ENCODE data around the gene PRTN3.
A peak's percentile ranks its signal among the peaks of the same experiment; 100 is the strongest.
"Not testable (repeated sequence)": the region's sequence is repeated elsewhere in the genome, so short reads cannot be mapped to it uniquely, and the experiment has no call there.

PRTN3 gene

DNA sequence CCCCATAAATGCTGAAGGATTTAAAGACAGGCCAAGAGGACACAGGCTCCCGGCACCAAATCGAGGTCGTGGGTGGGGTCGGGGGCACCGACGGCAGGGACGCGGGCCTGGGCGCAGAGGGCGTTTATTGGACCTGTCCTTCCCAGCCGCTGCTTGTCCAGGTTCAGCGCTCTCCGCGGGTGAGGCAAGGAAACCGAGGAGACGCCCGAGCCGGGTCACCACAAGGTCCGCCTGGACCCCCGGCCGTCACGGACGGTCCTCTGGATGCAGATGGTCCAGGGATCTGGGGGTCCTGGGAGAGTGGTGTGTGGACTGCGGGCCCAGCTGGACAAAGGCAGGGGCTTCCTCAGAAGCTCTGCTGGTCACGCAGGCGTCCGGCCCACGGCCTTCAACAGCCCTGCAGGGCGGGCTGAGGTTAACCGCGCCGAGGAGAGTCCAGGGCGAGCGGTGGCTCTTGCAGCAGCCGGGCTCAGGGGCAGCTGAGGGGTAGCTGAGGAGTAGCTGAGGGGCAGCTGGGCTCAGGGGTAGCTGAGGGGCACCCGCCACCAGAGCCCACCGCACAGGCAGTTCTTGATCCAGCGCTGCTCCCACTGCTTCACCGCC is 27.2 kb downstream of the PRTN3 start:
- peak; percentile 32 for DNase-seq (ENCODE audit: low read depth)

DNA sequence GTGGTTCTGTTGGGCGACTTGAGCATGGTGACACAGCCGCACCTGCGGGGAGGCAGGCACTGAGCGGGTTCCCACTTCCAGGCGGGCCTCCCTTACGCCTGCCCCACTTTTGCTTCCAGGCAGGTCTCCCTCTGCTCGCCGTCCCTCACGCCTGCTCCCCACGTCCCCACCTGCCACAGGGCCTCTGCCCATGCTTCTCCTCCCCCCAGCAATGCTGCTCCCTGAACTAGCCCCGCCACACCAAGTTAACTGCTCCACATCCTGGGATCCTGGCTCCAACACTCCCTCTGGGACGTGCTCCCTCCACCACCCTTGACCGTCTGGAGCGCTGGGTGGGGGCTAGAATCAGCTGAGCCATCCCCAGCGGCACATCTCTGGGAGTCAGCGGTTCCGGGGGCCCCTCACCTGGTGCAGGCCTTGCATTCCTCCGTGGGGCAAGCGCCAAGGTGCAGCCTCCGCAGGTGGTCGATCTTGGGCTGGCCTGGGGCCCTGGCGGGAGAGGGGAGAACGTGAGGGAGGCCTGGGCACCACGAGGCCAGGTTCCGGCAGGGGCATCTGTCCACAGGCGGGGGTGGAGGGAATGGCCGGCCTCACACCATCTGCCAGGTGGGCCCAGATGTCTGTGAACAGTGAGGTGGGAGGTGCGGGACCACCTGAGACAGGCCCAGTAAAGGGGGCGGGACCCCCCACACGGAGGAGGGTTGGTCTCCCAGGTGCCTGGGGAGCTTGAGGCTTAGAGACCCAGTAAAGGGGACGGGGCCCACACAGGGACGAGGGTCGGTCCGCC is 27.9 kb downstream of the PRTN3 start:
- DNase-seq (ENCODE audit: low read depth) = peak; percentile 39

DNA sequence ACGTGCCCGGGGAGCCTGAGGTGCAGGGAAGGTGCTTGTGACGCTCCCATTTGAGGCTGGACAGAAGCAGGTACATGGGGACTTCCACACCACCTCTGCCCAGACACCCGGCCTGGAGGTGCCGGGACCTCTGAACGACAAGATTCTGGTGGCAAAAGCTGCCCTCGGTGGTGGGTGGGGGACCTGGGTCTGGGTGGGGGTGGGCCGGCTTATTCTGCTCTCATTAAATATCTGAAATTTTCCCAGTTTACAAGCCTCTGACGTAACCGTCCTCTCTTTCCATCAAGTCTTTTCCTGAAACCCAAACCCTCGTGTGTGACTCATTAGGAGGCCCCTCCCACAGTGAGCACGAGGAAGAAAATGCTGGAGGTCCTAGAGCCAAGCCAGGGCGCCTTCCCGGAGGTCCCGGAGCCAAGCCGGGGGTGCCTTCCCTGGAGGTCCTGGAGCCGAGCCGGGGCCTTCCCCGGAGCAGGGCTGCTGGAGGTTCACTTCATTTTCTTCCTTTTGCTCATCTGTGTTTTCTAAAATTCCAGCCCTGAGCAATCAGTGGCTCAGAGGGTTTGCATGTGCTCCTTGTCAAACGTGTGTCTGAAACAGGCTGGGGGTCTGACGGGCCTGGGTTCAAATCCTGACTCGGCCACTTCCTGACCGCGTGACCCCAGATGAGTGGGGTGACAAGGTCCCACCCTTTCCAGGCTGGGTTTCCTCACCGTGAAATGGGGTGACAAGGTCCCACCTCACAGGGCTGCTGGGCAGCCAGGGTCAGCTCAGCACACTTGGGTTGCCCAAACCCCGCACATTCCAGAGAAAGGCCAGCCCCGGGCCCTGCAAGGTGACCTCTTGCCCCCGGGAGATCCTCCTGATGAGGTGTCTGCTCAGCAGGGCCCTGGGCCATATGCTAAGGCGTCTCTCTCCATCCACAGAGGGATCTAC is 28.7 kb downstream of the PRTN3 start:
- DNase-seq (ENCODE audit: low read depth) = peak; percentile 96

DNA sequence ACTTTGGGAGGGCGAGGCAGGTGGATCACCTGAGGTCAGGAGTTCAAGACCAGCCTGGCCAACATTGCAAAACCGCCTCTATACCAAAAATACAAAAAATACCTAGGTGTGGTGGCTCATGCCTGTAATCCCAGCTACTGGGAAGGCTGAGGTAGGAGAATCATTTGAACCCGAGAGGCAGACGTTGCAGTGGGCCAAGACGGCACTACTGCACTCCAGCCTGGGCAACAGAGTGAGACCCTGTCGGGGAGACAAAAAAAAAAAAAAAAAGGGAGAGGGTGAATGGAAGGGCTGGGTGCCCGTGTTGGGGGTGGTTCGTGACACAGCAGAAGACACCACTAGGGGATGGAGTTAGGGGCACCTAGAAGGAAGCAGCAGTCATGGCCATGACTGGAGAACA is 29.5 kb downstream of the PRTN3 start:
- DNase-seq (ENCODE audit: low read depth) = no peak

DNA sequence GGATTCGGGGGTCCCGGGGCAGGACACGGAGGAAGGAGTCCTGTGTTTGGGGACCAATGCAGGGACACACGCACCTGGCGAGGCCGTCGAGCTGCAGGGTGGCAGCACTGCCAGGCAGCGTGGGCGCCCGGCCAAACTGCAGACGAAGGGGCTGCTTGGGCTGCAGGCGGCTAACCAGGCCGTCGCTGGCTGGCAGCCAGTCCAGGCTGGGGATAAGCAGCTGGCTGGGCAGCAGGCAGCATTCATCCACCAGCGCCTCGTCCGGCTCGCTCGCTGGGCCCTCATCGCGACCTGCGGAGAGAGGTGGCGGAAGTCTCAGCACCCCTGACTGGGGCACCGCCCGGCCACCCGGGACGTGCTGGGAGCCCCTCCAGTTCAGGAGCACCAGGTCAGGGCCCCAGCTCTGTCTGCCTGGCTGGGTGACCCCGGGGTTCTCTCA is 30.2 kb downstream of the PRTN3 start:
- DNase-seq (ENCODE audit: low read depth) = no peak

DNA sequence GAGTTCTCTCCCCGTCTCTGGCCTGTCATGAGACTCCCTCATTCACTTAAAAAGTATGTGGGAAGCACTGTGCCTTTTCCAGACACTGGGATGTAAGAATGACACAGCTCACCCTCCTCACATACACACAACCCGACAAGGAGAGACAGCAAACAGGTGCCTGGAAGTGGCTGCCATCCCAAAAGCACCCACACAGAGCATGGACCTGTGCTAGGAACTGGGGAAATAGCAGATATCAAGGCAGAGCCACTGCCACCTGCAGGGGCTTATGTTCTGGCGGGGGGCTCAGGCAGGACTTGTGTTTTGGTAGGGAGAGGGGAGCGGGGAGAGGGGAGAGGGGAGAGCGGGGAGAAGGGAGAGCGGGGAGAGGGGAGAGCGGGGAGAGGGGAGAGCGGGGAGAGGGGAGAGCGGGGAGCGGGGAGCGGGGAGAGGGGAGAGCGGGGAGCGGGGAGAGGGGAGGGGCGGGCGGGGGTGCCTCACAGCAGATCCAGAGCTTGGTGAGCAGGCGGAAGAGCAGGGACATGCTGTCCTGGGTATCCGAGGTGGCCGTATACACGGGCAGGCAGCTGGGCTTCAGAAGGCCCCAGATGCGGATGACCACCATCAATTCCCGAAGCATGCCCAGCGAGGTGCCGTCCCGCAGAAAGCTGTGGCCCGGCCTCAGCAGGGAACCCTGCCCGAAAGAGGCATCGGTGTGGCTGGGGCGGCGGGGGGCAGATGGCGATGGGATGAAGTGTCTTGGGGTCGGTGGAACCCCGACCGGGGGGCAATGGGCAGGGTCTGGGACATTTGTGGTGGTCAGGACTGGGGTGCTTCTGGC is 30.9 kb downstream of the PRTN3 start:
- DNase-seq (ENCODE audit: low read depth) = no peak

DNA sequence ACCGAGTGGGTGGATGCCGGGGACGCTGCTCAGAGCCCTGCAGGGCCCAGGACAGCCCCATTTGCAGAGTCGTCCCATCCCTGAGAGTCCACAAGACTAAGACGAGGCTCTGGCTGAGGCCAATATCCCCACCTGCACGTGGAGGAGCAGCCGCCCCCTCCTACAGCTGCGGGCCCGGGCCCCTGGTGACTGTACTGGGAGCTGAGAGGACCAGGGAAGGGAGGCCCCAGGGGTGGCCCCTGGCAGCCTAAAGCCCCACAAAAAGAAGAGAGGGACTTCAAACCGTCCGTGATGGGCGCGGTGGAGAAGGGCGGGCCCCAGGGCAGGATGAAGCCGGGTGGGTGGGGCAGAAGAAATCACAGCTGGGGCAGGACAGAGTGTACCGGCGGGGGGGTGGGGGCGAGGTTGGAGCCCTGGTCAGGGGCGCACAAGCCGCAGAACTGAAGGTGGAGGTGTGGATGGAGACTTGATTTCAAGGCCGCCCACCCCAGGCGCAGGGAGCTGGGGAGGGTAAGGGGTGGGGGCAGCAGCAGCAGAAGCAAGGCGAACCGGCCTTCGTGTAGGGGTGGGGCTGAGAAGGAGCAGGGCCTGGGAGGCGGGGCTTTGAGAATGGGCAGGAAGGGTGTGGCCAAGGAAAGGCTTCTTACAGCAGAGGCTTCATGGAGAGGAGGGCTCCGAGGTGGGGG is 31.6 kb downstream of the PRTN3 start:
- DNase-seq (ENCODE audit: low read depth) = peak; percentile 72

DNA sequence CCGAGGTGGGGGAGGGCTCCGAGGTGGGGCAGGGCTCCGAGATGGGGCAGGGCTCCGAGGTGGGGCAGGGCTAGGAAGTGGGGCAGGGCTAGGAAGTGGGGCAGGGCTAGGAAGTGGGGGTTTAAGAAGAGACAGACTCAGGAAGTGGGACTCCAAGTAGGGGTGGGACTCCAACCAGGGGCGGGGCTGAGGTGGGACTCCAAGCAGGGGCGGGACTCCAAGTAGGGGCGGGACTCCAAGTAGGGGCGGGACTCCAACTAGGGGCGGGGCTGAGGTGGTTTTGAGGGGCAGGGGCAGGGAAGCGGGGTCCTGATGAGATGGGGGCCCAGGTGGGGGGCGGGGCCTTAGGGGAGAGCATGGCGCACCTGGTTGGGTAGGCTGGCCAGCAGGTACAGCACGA is 32.3 kb downstream of the PRTN3 start:
- no peak for DNase-seq (ENCODE audit: low read depth)

DNA sequence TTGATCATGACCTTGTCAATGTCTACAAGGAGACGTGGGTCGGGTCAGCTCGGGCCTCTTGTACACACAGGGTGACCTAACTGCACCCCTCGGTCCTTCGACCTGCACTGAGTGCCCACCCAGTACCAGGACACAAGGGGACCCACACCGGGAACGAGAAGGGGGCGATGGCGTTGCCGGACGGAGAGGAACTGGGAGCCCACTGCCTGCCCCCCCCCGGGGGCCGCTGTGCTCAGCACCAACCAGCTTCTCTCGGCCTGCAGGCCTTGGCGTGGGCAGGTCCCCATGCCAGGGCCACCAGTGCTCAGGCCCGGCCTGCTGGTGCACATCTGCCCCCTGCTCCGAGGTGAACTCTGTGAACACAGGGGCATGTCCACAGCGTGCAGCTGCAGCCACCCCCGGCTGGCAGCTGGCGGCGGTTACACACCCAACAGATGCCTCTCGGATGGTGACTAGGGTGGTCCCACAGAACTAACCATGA is 32.8 kb downstream of the PRTN3 start:
- no peak for DNase-seq (ENCODE audit: low read depth)

DNA sequence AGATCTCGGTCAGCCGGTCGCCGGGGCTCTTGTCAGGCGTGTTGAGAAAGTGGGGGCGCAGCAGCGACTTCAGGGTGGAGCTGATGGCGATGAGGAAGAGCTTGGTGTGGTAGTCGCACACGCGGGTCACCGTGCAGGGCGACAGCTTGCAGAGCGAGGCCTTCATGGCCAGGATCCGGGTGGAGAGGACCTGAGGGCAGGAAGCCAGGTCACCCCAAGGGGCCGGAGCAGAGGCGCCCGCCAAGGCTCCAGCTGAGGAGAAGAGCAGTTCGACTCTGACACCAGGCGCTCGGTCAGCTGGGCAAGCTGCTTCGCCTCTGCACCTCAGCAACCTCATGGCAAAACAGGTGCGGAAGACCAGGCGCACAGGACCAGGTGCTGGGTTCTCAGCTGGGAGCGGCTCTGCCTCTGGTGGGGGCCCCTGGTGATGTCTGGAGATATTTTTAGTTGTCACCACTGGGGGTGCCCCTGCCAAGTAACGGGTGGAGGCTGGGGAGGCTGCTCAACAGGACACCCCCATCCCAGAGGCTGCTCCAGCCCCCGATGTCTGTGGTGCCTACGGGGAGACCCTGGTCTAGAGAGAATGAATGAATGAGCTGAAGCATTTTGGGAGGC is 34.6 kb downstream of the PRTN3 start:
- no peak for DNase-seq (ENCODE audit: low read depth)

DNA sequence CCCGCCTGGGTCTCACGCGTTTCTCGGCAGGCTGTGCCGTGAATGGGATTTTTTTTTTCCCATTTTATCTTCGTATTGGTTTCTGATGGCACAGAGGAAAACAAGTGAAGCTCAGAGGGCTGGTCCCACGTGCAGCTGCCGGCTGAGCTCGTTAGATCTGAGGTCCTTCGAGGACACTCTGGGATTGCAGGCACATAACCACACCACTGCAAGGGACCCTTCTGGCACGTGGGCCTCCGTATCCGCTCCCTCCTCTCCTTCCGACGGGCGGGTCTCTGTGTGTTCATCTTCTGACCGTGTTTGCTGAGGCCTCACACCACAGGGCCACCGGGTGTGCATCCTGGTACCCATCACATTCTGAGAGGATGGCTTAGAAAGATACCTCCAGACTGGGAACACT is 35.3 kb downstream of the PRTN3 start:
- no peak for DNase-seq (ENCODE audit: low read depth)

DNA sequence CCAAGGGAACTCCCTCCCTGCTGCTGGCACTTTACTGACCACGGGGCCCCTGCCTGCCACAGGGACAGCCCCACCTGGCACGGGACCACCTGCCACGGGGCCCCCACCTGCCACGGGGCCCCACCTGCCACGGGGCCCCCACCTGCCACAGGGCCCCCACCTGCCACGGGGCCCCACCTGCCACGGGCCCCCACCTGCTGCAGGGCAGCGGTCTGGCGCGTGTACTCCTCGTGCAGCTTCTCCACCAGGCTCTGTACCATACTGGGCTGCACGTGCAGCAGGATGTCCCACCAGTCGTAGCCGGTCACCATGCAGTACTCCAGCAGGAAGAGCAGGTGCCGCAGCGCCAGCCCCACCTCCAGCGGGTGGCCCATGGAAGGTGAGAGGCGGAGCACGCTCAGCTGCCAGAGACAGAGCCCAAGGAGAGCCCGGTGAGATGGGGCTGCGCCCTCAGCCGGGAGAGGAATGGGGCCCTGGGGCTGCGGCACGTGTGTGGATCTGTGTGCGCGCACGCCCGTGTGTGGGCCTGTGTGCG is 36.0 kb downstream of the PRTN3 start:
- DNase-seq (ENCODE audit: low read depth) = no peak

DNA sequence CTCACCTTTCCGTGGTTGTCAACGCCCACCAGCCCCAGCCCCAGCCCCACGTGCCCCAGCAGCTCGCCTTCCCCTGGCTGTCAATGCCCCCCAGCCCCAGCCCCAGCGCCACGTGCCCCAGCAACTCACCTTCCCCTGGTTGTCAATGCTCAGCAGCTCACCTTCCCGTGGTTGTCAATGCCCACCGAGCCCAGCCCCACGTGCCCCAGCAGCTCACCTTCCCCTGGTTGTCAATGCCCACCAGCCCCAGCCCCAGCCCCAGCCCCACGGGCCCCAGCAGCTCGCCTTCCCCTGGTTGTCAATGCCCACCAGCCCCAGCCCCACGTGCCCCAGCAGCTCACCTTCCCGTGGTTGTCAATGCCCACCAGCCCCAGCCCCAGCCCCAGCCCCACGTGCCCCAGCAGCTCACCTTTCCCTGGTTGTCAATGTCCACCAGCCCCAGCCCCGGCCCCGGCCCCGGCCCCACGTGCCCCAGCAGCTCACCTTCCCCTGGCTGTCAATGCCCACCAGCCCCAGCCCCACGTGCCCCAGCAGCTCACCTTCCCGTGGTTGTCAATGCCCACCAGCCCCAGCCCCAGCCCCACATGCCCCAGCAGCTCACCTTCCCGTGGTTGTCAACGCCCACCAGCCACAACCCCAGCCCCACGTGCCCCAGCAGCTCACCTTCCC is 37.3 kb downstream of the PRTN3 start:
- DNase-seq (ENCODE audit: low read depth) = not testable (repeated sequence)

DNA sequence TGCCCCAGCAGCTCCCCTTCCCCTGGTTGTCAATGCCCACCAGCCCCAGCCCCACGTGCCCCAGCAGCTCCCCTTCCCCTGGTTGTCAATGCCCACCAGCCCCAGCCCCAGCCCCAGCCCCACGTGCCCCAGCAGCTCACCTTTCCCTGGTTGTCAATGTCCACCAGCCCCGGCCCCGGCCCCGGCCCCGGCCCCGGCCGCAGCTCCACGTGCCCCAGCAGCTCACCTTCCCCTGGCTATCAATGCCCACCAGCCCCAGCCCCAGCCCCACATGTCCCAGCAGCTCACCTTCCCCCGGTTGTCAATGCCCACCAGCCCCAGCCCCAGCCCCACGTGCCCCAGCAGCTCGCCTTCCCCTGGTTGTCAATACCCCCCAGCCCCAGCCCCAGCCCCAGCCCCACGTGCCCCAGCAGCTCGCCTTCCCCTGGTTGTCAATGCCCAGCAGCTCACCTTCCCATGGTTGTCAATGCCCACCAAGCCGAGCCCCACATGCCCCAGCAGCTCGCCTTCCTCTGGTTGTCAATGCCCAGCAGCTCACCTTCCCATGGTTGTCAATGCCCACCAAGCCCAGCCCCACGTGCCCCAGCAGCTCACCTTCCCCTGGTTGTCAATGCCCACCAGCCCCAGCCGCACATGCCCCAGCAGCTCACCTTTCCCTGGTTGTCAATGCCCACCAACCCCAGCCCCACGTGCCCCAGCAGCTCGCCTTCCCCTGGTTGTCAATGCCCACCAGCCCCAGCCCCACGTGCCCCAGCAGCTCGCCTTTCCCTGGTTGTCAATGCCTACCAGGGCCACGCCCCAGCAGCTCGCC is 38.2 kb downstream of the PRTN3 start:
- DNase-seq (ENCODE audit: low read depth) = not testable (repeated sequence)

DNA sequence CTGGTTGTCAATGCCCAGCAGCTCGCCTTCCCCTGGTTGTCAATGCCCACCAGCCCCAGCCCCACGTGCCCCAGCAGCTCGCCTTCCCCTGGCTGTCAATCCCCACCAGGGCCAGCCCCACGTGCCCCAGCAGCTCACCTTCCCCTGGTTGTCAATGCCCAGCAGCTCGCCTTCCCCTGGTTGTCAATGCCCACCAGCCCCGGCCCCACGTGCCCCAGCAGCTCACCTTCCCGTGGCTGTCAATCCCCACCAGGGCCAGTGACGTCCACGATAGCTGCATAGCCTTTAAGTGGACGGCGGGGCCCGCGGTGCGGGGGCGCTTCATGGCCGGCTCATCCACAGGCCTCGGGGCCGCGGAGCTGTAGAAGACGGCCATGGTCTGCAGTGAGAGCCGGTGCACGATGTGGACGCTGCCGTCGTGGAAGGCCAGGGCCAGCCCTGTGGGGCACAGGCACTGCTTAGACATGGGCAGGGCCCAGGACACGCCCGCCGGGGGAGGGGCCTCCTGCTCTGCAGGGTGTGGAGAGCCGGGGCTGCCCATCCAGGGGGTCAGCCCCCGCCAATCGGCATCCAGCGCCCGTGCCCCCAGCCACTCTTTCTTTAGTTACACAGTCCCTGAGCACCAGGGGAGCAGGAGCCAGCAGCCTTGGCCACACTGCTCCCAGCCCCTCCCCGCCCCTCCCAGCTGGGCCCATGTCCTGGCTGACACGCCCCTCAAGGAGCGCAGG is 39.1 kb downstream of the PRTN3 start:
- DNase-seq (ENCODE audit: low read depth) = no peak

DNA sequence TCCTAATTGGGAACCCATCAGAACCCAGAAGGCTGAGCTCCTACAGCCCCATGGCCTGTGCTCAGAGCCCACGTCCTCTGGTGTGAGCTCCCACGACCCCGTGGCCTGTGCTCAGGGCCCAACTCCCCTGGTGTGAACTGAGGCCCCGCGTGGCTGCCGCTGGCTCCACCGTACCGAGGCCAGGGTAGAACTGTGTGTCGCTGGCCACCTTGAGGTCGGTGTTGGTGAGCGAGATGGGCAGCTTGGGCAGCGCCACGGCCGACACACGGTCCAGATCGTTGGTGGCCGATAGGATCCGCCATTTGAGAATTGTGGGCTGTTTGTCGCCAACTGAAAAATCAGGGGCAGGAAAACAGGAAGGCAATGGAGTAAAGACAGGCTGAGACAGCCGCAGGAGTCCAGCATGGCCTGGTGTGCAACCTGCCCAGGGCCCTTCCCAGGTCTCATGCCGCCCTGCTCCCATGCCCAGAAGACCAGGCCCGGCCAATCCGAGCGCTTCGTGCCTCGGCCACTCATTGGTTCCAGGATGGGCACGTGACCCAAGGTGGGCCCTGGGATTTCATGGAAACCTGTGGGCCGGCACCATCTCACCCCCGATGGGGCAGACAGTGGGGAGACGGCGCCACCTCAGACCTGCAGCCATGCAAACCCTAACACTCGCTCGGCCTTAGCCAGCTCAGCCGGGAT is 40.7 kb downstream of the PRTN3 start:
- DNase-seq (ENCODE audit: low read depth) = no peak

DNA sequence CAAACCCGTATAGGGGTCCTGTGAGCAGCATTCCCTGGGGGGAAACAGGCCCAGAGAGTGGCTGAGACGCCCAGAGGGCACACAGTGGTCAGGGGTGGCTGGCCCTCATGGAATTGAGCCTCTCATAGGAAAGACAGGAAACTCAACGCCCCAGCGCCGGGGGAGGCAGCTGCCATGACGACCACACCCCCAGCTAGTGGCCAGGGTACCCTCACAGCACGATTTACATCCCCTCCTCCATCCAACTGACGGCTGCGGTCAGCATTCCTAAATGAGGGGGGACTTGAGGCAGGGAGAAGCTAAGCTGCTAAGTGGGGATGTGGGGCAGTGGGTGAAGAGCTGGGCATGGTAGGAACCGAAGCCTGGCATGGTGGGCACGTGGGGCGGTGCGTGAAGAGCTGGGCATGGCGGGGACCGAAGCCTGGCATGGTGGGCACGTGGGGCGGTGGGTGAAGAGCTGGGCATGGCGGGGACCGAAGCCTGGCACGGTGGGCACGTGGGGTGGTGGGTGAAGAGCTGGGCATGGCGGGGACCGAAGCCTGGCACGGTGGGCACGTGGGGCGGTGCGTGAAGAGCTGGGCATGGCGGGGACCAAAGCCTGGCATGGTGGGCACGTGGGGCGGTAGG is 42.2 kb downstream of the PRTN3 start:
- no peak for DNase-seq (ENCODE audit: low read depth)

All from fibroblast of gingiva (primary cell).